HepG2 (cell line): Measurements from ENCODE around the gene URI1. TPM values are rescaled to one million over a fixed set of nuclear protein-coding genes. Genes with fewer than 3 reads are reported as not detected.

Experiments used
- HDAC1 ChIP-seq: sonication (generic); formaldehyde crosslinking; IDR thresholded peaks from 2 replicates; pipeline ENCODE4 v1.5.1; 2020; ENCODE audit warnings: mild to moderate bottlenecking, missing genetic modification reagents
- MATR3 ChIP-seq: sonication (generic); formaldehyde crosslinking; IDR thresholded peaks from 2 replicates; pipeline ENCODE4 v1.4.0; 2020; ENCODE audit warnings: missing genetic modification reagents
- SETDB1 ChIP-seq: sonication (generic); formaldehyde crosslinking; IDR thresholded peaks from 2 replicates; pipeline ENCODE4 v1.5.1; 2020; ENCODE audit warnings: missing genetic modification reagents, mild to moderate bottlenecking, borderline replicate concordance
- polyA plus RNA-seq, 8 experiments: library from polyadenylated mRNA; depleted of rRNA in 3 of 8; stranded (reverse) in 7 of 8; unstranded in 1 of 8; fragments of >200 nt; fragmentation: Illumina TruSeq in 4 of 8; extraction: Trizol in 4 of 8; gene quantifications; 2 replicates each; pipeline versions ENCODE4 v1.2.1 to v1.2.3, GENCODE V29; 2011 to 2016; ENCODE audit warnings: low read depth in 4 of 8, missing spikeins in 1 of 8, mixed read lengths in 1 of 8; ENCODE audit not compliant: insufficient read depth in 1 of 8
- total RNA-seq, 5 experiments: library from RNA; depleted of rRNA; stranded (reverse); fragments of >200 nt; fragmentation: Illumina TruSeq; extraction: Trizol; gene quantifications; 2 replicates each; pipeline ENCODE4 v1.2.3, GENCODE V29; 2016; ENCODE audit warnings: low read depth in 1 of 5
- TF ChIP-seq, protein P1 (sequence below): sonication (generic); formaldehyde crosslinking; IDR thresholded peaks from 2 replicates; pipeline ENCODE4 v1.5.1; 2020; ENCODE audit warnings: missing genetic modification reagents, mild to moderate bottlenecking, borderline replicate concordance
- TF ChIP-seq, protein P2 (sequence below): sonication (generic); formaldehyde crosslinking; conservative IDR thresholded peaks from 2 replicates; pipeline ENCODE4 v1.8.0; 2022; ENCODE audit warnings: missing genetic modification reagents
- TF ChIP-seq, protein P3 (sequence below): sonication (generic); formaldehyde crosslinking; IDR thresholded peaks from 2 replicates; pipeline ENCODE4 v1.8.1; 2023; ENCODE audit warnings: mild to moderate bottlenecking, missing genetic modification reagents
- TF ChIP-seq, protein P4 (sequence below): sonication (generic); formaldehyde crosslinking; IDR thresholded peaks from 2 replicates; pipeline ENCODE4 v1.8.1; 2023; ENCODE audit warnings: missing genetic modification reagents, inconsistent platforms, borderline replicate concordance
- TF ChIP-seq, protein P5 (sequence below): IDR thresholded peaks from 2 replicates; pipeline ENCODE4 v1.6.1; 2018; ENCODE audit warnings: missing genetic modification reagents, mild to moderate bottlenecking, missing compliant biosample characterization

The URI1 gene
- total and polyA plus RNA-seq, 2 of the 13 experiments (the other 11 are each of a cell fraction or from before 2014, with no cell fraction given): 43.6 to 67.9 TPM

DNA sequence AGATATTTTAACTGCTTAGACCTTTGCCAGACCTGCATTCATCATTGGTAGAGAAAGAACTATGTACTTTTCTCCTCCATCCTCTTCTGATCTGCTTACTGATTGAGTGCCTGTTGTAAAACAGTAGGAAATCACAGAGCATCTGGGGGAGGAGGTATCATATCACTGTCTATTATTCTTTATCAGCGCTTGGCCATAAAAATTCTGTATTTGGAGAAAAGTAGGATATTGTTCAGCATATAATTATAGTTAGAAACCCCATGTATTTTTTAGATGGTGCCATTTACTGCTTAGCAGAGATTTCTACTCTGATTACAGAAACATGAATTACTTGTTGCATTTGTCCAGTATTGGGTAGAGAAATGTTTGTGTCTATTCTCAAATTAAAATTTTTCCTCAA is 62.4 kb downstream of the URI1 start (continued):
- TF ChIP-seq, protein P1, sequence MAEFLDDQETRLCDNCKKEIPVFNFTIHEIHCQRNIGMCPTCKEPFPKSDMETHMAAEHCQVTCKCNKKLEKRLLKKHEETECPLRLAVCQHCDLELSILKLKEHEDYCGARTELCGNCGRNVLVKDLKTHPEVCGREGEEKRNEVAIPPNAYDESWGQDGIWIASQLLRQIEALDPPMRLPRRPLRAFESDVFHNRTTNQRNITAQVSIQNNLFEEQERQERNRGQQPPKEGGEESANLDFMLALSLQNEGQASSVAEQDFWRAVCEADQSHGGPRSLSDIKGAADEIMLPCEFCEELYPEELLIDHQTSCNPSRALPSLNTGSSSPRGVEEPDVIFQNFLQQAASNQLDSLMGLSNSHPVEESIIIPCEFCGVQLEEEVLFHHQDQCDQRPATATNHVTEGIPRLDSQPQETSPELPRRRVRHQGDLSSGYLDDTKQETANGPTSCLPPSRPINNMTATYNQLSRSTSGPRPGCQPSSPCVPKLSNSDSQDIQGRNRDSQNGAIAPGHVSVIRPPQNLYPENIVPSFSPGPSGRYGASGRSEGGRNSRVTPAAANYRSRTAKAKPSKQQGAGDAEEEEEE (CRISPR knock-in tag): no peak
- TF ChIP-seq, protein P2, sequence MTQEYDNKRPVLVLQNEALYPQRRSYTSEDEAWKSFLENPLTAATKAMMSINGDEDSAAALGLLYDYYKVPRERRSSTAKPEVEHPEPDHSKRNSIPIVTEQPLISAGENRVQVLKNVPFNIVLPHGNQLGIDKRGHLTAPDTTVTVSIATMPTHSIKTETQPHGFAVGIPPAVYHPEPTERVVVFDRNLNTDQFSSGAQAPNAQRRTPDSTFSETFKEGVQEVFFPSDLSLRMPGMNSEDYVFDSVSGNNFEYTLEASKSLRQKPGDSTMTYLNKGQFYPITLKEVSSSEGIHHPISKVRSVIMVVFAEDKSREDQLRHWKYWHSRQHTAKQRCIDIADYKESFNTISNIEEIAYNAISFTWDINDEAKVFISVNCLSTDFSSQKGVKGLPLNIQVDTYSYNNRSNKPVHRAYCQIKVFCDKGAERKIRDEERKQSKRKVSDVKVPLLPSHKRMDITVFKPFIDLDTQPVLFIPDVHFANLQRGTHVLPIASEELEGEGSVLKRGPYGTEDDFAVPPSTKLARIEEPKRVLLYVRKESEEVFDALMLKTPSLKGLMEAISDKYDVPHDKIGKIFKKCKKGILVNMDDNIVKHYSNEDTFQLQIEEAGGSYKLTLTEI (CRISPR knock-in tag): no peak
- no peak for TF ChIP-seq HDAC1 (CRISPR knock-in tag)
- no peak for TF ChIP-seq SETDB1
- TF ChIP-seq, protein P3, sequence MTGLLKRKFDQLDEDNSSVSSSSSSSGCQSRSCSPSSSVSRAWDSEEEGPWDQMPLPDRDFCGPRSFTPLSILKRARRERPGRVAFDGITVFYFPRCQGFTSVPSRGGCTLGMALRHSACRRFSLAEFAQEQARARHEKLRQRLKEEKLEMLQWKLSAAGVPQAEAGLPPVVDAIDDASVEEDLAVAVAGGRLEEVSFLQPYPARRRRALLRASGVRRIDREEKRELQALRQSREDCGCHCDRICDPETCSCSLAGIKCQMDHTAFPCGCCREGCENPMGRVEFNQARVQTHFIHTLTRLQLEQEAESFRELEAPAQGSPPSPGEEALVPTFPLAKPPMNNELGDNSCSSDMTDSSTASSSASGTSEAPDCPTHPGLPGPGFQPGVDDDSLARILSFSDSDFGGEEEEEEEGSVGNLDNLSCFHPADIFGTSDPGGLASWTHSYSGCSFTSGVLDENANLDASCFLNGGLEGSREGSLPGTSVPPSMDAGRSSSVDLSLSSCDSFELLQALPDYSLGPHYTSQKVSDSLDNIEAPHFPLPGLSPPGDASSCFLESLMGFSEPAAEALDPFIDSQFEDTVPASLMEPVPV (CRISPR knock-in tag): no peak
- TF ChIP-seq, protein P4, sequence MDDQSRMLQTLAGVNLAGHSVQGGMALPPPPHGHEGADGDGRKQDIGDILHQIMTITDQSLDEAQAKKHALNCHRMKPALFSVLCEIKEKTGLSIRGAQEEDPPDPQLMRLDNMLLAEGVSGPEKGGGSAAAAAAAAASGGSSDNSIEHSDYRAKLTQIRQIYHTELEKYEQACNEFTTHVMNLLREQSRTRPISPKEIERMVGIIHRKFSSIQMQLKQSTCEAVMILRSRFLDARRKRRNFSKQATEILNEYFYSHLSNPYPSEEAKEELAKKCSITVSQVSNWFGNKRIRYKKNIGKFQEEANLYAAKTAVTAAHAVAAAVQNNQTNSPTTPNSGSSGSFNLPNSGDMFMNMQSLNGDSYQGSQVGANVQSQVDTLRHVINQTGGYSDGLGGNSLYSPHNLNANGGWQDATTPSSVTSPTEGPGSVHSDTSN (CRISPR knock-in tag): no peak
- TF ChIP-seq, protein P5, sequence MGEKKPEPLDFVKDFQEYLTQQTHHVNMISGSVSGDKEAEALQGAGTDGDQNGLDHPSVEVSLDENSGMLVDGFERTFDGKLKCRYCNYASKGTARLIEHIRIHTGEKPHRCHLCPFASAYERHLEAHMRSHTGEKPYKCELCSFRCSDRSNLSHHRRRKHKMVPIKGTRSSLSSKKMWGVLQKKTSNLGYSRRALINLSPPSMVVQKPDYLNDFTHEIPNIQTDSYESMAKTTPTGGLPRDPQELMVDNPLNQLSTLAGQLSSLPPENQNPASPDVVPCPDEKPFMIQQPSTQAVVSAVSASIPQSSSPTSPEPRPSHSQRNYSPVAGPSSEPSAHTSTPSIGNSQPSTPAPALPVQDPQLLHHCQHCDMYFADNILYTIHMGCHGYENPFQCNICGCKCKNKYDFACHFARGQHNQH (CRISPR knock-in tag): no peak
- TF ChIP-seq MATR3 (CRISPR knock-in tag): no peak
